GM21529 (cell line): Measurements from ENCODE around the gene EIF1AX.

Experiments
- ATAC-seq: cut with Tn5 transposase; IDR thresholded peaks from one replicate; pipeline ENCODE4 v1.9.1; 2021; ENCODE audit not compliant: unreplicated experiment

Gene EIF1AX

DNA sequence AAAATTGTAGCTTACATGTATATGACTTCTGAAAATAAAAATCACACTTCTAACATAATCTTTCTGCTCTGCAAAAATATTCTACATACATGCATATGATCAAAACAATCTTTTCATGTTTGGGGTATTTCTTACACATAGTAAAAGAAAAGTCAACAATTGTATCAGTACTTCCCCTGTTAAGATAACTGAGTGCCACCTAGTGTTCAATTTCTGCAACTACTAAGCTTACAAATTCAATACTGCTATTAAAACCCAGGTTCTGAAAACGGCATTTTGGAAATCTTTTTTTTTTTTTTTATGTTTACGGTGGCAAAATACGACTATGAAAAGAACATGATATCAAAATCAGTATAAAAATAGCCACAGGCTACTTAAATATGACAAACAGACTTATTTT lies 14.2 kb downstream of the EIF1AX start:
- peak; percentile 58 for ATAC-seq

DNA sequence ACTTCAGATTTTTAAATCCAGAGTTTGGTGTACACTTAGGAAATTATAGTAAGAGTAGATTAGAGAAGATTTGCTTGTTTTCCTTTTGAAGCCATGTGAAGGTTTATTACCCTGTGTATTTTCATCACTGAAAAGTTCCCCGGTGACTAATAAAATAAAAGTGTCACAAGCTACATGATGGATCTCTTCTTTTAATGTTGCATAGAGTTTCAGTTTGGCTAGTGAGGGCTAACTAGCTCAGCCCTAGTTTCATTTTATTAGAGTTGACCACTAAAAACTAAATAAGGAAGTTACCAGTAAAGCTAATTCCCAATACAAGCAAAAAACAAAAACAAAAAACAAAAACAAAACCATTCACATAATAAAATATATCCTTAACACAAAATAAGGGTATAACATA lies 14.8 kb downstream of the EIF1AX start:
- peak; percentile 48 for ATAC-seq

- no peak for ATAC-seq
These were observed 16.7 kb downstream of the EIF1AX start for GRCh38 chrX:20124964-20125363.

DNA sequence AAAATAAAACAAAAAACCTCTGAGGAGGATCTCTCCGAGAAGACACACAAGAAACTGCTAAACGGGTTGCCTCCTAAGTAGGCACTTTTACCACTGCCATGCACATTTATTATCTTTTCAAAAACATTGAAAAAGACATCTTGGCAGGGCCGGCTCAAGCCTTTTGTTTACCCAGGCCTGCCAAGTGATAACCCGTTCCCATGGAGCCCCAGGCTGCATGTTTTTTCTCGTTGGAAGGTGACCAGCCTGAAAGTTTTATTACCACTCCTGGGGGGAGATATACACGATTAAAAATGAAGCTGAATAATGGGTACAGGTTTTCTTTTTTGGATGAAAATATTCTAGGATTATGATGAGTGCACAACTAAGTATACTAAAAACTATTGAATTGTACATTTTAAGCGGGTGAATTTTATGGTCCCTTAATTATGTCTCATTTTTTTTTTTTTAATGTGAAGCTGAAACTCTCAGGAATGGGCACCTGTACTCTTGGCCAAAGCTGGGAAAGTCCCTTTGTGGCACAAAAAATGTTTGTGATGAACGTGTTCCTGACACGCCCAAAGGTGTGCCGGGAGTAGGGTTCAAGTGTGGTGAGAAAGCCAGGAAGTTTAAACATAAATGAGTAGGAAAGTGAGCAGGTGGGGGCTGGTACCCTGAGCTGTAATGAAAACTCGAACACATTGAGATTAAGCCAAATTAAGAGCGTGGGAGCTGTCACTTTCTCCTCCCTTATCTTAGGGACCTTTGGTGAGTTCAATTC lies 23.4 kb downstream of the EIF1AX start:
- no peak for ATAC-seq

GRCh38 chrX:20116577-20117240 lies 24.9 kb downstream of the EIF1AX start, which contains the start of gene MAP7D2:
MAP7D2 (minus strand) TSS chrX:20116907; CDS start chrX:20116879, 28 bp downstream.
- ATAC-seq, result no peak

- ATAC-seq, result no peak
These were observed 25.5 kb downstream of the EIF1AX start for GRCh38 chrX:20116087-20116576.

- no peak for ATAC-seq
These were observed 29.4 kb downstream of the EIF1AX start for GRCh38 chrX:20112022-20112774.

DNA sequence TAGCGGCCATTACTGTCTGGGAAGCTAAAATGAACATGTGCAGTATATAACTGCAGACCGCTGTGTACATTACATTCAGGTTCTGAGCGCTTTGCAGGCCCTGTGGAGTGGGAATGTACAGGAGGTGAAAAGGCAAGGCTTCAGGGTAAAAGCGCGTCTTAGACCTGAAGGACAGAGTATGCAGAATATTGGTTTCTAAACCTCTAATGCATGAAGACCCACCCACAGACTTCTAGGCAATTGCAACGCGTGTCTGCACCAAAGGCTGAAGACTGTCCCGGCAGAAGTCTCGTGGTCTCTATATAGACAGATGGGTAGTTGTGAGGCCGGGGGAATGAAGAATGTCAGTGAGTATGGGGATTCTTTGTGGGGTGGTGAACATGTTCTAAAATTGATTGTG lies 30.4 kb downstream of the EIF1AX start:
- ATAC-seq, result no peak

DNA sequence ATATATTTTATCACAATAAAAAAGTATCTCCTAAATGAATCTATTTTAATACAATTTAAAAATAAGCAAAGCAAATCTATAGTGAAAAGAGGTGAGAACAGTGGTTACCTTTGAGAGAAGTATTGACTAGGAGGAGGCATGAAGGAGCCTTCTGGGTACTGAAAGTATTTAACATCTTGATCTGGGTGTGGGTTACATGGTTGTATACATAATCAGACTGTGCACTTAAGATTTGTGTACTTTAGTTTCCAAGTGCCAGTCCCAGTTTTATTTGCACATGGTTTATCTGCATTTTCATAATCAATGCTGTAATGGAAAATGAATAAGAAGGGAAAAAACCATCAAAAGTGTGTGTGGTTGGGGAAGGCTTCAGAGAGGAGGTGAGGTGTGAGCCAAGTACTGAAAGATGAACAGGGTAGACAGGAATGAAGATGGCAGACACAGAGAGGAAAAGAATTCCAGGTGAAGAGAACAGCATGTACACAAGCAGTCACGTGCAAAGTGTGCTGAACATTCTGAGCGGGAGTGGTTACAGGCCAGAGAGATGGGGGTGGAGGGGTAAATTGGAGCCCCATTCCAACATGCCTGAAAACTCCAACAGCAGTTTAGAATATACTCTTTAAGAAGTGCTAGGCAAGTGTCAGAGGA lies 39.6 kb downstream of the EIF1AX start:
- ATAC-seq, result no peak

- no peak for ATAC-seq
These were observed 50.1 kb downstream of the EIF1AX start for GRCh38 chrX:20091499-20091898.

DNA sequence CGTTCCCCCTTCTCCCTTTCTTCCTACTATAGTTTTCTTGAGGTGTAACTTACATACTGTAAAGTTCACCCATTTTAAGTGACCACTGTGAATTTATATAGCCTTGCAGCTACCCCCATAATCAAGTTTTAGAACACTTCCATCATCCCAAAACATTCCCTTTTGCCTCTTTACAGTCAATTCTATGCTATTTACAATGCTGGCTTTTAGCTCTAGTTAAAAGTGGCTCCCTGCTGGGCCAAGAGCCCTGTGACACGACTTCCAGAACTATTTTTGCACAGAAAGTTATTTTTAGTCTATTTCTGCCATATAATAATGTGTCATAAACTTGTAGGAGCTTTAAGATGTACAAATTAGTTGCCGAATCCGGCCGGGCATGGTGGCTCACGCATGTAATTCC lies 51.8 kb downstream of the EIF1AX start:
- no peak for ATAC-seq

DNA sequence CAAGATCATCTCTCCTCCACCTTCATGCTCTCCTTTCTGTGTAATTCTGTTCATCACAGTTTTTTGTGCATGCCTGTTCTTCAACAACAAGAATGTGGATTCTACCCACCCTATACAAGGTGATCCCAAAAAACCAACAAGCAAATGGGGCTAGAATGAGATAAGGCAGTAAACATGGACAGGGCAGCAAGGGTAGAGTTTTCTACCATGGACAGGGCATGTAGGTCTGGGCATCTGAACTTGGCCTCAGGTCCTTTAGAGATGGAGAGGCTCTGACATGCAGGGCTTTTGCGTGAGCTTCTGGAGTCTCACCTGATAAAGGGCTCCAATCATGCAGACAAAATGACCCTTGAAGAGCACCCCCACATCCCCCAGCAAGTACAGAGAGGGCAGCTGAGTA lies 61.4 kb downstream of the EIF1AX start:
- ATAC-seq, result no peak
